ENCODE data around the gene SRPK2.

DNA sequence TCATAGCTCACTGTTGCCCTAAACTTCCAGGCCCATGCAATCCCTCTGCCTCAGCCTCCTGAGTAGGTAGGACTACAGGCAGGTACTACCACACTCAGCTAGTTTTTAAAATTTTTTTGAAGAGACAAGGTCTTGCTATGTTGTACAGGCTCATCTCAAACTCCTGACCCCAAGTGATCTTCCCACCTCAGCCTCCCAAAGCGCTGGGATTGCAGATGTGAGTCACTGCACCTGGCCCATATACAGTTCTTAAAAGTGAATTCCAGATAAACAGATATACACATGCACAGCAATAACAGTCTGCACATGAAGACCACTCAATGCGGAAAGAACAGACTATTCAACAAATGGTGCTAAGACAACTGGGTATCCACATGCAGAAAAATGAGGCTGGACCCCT, 67.8 kb downstream of the SRPK2 start:
- TF ChIP-seq, protein P1, sequence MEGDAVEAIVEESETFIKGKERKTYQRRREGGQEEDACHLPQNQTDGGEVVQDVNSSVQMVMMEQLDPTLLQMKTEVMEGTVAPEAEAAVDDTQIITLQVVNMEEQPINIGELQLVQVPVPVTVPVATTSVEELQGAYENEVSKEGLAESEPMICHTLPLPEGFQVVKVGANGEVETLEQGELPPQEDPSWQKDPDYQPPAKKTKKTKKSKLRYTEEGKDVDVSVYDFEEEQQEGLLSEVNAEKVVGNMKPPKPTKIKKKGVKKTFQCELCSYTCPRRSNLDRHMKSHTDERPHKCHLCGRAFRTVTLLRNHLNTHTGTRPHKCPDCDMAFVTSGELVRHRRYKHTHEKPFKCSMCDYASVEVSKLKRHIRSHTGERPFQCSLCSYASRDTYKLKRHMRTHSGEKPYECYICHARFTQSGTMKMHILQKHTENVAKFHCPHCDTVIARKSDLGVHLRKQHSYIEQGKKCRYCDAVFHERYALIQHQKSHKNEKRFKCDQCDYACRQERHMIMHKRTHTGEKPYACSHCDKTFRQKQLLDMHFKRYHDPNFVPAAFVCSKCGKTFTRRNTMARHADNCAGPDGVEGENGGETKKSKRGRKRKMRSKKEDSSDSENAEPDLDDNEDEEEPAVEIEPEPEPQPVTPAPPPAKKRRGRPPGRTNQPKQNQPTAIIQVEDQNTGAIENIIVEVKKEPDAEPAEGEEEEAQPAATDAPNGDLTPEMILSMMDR (IDR thresholded peaks at IDR 0.05) = no peak
- TF ChIP-seq POLR2AphosphoS5 (IDR thresholded peaks at IDR 0.05) (no peak), POLR2A (IDR thresholded peaks at IDR 0.05) (no peak), EP300 (IDR thresholded peaks at IDR 0.05) (no peak)
